Subcutaneous adipose tissue (tissue), 4 donors: ENCODE data around the gene FFAR2. TPM values are rescaled to one million over a fixed set of nuclear protein-coding genes. Genes with fewer than 3 reads are reported as not detected.

Experiments used
- total RNA-seq, 4 donors: library from RNA; depleted of rRNA; stranded (reverse); fragments of >200 nt; gene quantifications; one replicate each; pipeline ENCODE4 v1.1.0, GENCODE V29; 2016
- TF ChIP-seq, protein P1 (sequence below): fragments of 450-650 bp; IDR thresholded peaks from one replicate; pipeline ENCODE4 v1.5.1; 2016; ENCODE audit warnings: low read depth, mild to moderate bottlenecking, control low read depth, antibody characterized with exemption, moderate library complexity

FFAR2 gene
- total RNA-seq, 4 donors from 2014 or later = 0.38 to 1.5 TPM; not detected in 2

DNA sequence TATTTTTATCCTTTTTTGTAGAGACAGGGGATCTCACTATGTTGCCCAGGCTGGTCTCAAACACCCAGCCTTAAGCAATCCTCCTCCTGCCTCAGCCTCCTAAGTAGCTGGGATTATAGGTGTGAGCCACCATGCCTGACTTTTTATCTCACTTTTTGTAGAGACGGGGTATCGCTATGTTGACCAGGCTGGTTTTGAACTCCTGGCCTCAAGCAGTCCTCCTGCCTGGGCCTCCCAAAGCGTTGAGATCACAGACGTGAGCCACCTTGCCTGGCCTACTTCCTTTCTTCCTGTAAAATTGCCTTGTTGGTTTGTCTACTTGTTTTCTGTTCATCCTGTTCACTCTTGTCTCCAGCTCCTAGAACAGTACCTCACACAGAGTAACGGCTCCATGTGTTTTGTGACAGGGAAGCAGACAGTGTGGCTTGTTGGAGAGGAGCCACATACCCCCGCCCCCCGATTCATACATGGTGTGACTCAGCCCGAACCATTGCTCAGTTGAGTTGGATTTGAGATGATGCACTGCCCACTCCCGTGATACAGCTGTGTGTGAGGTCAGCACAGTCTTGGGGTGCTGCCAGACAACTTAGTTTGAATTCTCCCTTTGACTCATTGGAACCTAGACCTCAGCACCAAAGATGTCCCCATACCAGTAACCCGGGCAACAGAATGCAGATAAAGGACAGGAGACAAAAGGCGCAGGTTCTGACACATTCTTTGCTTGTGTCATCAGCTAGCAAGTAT, 43.0 kb upstream of the FFAR2 start:
- TF ChIP-seq, protein P1, sequence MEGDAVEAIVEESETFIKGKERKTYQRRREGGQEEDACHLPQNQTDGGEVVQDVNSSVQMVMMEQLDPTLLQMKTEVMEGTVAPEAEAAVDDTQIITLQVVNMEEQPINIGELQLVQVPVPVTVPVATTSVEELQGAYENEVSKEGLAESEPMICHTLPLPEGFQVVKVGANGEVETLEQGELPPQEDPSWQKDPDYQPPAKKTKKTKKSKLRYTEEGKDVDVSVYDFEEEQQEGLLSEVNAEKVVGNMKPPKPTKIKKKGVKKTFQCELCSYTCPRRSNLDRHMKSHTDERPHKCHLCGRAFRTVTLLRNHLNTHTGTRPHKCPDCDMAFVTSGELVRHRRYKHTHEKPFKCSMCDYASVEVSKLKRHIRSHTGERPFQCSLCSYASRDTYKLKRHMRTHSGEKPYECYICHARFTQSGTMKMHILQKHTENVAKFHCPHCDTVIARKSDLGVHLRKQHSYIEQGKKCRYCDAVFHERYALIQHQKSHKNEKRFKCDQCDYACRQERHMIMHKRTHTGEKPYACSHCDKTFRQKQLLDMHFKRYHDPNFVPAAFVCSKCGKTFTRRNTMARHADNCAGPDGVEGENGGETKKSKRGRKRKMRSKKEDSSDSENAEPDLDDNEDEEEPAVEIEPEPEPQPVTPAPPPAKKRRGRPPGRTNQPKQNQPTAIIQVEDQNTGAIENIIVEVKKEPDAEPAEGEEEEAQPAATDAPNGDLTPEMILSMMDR = no peak

- TF ChIP-seq, protein P1 = no peak
Observed at GRCh38 chr19:35407619-35408018, 40.4 kb upstream of the FFAR2 start.

- TF ChIP-seq, protein P1 = no peak
Observed at GRCh38 chr19:35408284-35409171, 39.5 kb upstream of the FFAR2 start.

- TF ChIP-seq, protein P1 = no peak
Observed at GRCh38 chr19:35409191-35409590, 38.9 kb upstream of the FFAR2 start.

DNA sequence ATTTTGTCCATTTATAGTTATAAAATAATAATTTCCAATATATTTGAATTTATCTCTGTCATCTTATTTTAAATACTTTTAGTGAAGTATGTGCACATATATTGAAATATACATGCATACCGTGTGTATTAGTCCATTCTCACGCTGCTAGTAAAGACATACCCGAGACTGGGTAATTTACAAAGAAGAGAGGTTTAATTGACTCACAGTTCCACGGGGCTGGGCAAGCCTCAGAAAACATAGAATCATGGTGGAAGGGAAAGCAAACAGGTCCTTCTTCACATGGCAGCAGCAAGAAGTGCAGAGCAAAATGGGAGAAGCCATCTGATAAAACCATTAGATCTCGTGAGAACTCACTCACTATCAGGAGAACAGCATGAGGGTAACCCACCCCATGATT, 37.6 kb upstream of the FFAR2 start:
- TF ChIP-seq, protein P1 = no peak

- TF ChIP-seq, protein P1 = no peak
Observed at GRCh38 chr19:35414442-35414841, 33.6 kb upstream of the FFAR2 start.

- TF ChIP-seq, protein P1 = no peak
Observed at GRCh38 chr19:35416331-35416730, 31.7 kb upstream of the FFAR2 start.
